Stimulated activated CD8-positive, alpha-beta memory T cell treated with anti-CD3 and anti-CD28 coated beads, Interleukin-15, amount 100 ng/mL, for 1 hour (primary cell): Measurements from ENCODE around the gene PKDREJ.
"Not testable (repeated sequence)": the region's sequence is repeated elsewhere in the genome, so short reads cannot be mapped to it uniquely, and the experiment has no call there.

Source experiments
- DNase-seq: peaks from one replicate; pipeline ENCODE4 v3.0.0-alpha.2; 2020; ENCODE audit warnings: low read depth

PKDREJ gene

DNA sequence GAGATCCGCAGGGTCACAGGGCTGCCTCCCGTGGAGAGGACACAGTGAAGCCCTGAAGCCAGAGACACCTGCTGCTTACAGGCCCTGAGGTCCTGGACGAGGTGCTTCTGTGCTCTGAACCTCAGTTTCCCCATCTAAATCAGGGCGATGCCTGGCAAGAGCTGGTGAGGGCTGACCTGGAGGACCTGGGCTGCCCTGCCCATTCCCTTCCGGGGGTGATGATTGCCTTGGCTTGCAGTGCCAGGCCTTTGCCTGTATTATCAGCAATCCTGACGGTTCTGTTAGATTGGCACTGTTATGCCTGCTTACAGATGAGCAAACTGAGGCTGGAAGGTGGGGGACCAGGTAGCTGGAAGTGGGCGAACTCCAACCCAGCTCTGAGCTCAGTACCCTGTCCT lies 25.7 kb upstream of the PKDREJ start:
- DNase-seq = no peak

GRCh38 chr22:46287873-46288751 lies 25.0 kb upstream of the PKDREJ start:
- DNase-seq = no peak

DNA sequence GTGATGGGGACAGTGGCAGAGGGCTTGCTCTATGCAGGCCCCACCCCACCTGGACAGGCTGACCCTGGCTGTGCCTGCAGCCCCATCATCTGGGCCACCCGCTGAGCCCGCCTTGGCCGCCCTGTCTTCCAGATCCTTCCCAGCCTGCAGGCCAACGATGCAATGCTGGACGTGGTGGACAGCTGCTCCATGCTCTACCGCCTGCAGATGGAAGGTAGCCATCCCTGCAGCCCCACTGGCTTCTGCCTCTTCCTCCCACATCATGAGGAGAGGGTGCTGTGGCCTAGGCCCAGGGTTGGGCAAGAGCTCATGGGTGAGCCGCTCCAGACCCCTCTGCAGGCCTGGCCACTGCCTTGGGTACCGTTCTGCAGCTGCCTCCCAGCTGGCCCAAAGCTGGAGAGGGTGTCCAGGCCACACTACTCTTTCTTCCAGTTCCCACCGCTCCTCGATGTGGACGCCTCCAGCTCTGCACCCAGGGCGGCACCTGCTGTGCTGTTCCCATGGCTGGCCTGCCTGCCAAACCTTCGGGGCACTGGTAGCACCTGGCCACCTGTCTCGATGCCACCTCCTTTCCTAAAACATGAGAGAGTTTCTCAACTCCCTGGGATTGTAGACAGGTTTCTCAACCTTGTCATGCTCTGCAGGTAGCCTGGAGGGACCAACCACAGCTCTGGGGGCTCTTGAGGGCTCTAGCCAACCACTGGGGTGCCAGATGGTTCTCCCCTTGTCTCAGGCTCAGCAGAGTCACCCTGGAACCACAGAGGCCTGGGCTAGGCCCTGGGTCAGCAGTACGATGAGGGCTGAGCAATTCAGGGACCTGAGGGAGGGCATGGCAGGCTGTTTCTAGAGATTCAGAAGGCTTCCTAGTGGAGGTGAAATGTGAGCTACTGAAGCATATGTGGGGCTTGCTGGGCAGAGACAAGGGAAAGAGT lies 24.1 kb upstream of the PKDREJ start:
- no peak for DNase-seq

DNA sequence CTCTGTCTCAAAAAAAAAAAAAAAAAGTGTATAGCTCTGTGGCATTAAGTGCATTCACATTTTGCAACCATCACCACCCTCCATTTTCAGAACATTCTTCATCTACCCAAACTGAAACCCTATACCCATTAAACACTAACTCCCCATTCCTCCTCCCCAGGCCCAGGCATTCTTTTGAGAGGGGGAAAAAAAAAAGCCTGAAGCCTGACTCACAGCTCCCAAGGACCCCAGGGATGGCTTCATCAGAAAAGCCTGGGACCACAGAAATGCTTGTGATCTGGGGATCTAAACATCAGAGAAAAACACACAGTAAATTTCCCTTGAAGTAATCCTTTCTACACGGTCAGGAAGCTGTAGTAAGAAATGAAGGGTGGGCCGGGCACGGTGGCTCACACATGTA lies 22.9 kb upstream of the PKDREJ start:
- no peak for DNase-seq

- DNase-seq = no peak
These were observed 18.9 kb upstream of the PKDREJ start for GRCh38 chr22:46281866-46282678.

- DNase-seq = no peak
These were observed 18.0 kb upstream of the PKDREJ start for GRCh38 chr22:46280999-46281623.

DNA sequence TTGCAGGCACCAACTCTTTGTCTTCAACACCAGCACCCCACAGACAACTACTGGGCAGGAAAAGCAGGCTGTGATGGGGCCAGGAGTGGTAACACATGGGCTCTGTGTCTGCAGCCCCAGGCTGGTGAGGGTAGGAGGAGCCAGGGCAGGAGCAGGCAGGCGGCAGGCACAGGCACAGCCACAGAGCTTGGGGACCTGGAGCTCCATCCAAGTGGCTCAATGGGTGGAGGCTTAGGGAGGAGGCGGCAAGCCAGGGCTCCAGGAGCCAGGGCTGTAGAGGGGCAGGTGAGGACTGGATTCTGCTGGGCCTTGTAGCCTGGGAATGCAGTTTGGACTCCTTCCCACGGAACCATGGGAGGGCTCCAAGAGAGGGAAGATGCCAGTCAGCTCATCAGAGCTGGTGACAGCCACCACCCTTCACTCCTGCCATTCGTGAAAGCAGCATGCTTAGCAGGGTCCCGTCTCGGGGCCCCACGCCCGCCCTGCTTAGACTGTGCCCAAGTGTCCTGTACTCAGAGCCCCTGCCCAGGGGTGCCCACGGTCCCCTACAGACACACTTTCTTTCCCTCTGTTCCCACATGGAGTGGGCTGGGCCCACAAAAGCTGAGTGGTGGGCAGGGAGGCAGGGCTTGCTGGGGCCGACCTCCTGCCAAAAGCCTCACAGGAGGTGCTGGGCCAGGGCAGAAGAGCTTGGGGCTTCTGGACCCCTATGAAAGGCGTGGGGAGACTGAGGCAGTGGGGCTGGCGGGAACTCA lies 17.1 kb upstream of the PKDREJ start:
- no peak for DNase-seq

- no peak for DNase-seq
These were observed 15.8 kb upstream of the PKDREJ start for GRCh38 chr22:46278656-46279645.

DNA sequence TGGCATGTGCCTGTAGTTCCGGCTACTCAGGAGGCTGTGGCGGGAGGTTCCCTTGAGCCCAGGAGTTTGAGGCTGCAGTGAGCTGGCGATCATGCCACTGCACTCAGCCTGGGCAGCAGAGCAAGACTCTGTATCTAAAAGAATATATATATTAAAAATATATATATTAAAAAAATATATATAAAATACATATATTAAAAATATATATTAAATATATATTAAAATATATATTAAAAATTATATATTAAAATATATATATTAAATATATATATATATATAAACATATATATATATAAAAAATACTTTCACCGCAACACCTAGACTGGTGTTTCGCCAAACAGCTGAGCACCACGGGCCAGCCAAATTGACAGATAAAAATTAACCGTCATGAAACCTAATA lies 13.4 kb upstream of the PKDREJ start:
- no peak for DNase-seq

GRCh38 chr22:46275455-46276122 lies 12.4 kb upstream of the PKDREJ start:
- DNase-seq = no peak

DNA sequence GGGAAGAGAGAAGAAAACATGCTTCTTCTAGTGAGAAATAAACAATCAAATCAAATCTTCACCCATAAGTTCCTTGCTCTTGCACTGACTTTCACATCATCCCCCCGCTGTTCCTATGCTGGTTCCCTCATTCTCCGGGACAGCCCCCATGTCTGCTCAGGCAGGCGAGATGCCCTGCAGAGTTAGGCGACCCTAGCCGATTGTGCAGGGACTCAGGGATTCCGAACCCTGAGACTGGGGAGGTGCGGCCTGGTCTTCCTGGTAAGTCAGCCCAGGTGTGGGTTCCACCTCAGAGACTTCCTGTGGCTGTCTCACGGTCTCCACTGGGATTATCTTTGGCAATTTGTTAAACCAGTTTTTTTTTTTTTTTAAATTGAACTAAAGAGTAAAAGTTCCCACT lies 11.2 kb upstream of the PKDREJ start:
- DNase-seq = no peak

DNA sequence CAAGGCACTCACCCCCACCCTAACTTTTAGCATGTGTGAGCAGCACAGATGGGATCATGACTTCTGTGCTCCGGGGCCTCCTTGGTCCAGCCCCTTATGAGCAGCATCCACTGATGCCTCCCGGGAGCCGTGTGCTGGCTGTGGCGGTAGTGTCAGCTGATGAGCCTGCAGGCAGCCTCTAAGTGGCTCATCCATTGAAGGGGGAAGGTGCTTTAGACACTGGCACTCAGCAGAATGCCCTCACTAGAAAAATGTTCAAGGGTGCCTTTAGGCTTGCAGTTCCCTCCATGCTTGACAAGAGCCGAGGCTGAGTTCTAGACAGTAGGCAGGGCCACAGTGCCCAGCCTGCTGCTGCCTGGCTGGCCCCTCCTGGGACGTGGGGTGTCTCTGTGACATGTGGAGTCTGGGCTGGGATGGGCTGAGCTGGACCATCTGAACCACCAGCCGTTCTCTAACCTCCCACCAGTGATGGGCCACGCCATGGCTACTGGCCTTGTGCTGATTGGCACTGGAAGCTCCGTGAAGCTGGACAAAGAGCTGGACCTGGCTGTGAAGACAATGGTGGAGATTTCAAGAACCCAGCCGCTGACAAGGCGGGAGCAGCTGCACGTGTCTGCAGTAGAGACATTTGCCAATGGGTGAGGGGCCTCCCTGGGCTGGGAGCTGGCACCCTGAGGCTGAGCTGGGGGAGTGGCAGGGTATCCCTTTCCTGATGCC lies 10.4 kb upstream of the PKDREJ start:
- DNase-seq = no peak

DNA sequence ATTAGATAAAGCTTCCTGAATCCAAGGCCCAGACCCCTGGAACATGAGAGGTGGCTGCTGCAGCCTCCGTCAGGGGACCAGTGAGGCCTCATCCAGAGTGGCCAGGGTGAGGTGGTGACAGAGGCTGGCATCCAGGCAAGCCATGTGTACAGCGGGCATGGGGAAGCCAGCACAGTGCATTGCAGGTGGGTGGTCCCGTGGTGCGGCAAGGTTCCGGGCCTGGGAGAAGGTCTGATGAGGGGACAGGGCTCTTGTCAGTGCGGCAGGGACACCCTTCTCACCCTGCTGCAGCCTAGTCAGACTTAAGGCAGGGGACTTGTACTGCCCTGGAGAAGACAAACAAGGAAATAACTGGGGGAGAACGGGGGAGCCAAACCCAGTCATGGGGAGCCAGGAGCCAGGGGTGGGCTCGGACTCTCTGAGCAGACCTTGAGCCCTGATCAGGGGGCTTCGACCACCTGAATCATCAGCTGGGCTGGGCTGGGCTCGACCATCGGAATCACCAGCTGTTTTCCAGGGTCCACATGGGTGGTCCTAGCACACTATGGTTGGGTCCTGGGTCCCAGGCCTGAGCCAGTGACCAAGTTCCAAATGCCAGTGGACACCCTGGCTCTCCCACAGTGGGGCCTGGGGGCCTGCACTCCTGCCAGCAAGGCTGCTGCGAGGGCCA lies 9.8 kb upstream of the PKDREJ start:
- DNase-seq = no peak

DNA sequence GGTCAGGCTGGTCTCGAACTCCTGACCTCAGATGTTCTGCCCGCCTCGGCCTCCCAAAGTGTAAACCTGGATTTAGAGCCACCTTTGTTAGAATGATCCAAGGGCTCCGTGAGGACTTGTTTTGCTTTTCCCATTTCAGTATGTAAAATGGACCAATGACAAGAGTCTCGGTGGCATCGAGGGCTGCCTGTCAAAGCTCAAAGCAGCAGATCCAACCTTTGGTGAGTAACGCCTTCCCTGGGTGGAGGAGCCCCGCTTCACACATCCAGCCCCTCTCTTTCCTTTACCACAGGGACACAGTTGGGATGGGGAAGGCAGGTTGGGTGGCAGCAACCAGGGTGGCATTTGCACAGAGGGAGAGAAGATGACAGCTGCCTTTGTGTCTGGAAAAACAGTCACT lies 9.1 kb upstream of the PKDREJ start:
- DNase-seq = no peak

DNA sequence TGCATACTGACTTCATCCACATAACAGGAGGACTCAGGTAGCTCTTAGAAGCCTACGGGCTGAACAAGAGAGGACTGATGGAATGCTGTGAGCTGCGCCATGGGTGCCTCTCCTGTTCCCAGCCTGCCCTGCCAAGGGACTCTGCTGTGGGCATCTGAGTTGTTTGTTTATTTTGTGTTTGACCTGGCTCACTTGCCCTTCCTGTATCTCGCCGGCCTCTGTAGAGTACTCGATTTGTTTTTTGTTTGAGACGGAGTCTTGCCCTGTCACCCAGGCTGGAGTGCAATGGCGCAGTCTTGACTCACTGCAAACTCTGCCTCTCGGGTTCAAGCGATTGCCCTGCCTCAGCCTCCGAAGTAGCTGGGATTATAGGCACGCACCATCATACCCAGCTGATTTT lies 6.4 kb upstream of the PKDREJ start:
- no peak for DNase-seq

DNA sequence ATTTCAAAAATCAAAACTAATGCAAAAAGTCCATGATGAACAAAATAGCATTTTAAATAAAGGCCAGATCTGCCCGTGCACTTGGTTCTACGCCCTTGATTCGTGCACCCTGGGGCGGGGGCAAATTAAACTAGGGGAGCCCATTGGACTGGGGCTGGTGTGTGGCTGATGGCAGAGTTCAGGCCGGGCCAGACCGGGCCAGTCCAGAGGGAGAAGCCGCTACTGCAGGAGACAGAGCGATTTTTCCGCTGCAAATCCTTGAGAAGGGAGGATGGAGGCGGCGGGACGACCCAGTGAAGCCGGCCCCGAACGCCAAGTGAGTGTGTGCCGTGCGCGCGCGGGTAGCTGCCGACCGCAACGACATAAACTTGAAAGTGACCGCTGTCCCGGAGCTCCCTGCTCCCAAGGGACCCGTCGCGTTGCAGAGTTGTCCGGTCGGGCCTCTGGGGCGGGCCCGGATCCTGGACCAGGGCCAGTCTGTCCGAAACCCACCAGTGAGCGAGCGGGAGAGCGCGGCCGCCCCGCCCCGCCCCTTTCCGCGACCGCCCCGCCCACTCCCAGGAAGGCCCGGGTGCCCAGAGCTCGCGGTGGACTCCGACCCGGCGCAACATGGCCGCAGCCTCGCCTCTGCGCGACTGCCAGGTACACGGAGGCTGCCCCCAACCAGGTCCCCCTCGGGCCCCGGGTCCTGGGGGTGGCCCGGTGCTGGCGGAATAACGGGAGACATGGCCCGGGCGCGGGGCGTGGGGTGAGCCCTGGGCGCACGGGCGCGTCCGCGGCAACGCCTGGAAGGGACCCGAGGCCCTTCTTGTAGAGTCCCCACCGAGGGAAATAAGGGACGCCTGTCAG lies 4.5 kb upstream of the PKDREJ start, which contains the start of gene TTC38:
TSS of gene TTC38 (plus strand) at position 578 of the 849 bp plus-strand sequence. CDS start at position 610, 32 bp downstream.
- no peak for DNase-seq

DNA sequence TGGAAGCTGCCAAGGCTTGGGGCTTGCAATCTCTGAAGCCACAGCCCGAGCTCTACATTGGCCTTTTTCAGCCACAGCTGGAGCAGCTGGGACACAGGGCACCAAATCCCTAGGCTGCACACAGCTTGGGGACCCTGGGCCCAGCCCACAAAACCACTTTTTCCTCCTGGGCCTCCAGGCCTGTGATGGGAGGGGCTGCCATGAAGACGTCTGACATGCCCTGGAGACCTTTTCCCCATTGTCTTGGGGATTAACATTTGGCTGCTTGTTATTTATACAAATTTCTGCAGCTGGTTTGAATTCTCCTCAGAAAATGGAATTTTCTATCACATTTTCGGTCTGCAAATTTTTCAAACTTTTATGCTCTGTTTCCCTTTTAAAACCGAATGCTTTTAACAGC lies 2.5 kb upstream of the PKDREJ start:
- DNase-seq = not testable (repeated sequence)
